Measurements from ENCODE around the gene CCDC24. TPM values are rescaled to one million over a fixed set of nuclear protein-coding genes. Genes with fewer than 3 reads are reported as not detected.

The CCDC24 gene
- polyA plus RNA-seq, 1 experiment = 2.0 TPM

DNA sequence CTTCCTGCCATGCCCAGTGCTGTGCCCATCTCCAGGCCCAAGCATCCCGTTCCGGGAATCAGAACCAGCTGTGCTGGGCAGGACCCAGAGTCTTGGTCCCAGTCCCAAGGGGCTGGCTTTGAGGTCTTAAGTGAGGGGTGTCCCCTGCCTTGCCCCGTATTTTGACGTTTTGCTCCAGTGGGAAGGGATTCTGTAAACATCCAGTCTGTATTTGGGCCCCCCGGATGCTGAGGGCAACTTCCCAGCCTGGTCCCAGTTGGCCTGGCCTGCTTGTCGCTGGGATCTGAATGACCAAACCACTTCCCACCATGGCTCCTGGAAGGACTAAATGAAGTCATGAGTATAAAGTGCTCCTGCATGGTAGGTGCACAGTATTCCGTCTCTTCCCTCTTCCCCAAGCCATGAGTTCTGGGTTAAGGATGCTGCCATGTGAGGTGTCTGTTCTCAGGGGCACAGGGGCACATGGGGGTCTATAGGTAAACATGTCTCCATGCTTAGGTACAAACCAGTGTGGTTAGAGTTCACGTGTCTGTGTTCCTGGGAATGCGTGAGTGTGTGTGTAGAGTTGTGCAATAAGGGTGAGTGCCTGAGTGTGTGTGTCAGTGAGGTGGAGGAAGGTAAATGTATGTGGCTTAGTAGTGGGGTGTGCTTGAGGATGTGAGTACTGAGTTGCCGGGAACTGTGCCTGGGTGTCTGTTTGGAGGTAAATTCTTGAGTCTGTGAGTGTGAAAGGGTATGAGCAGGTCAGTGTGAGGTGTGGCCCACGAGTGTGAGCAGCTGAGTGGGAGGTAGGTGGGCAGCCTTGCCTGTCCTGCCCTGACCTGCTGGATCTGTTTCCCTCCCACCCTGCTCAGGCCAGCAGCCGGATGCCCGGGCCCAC lies 10.9 kb upstream of the CCDC24 start:
- ChIA-PET POLR2A (no interaction called here), CTCF (interaction anchor here (0.7 to 1.3 kb wide), 2 partner anchors 9 to 45 kb away, joined by 3 read pairs; no protein-coding TSS in a partner anchor)
- TF ChIP-seq, protein P1, sequence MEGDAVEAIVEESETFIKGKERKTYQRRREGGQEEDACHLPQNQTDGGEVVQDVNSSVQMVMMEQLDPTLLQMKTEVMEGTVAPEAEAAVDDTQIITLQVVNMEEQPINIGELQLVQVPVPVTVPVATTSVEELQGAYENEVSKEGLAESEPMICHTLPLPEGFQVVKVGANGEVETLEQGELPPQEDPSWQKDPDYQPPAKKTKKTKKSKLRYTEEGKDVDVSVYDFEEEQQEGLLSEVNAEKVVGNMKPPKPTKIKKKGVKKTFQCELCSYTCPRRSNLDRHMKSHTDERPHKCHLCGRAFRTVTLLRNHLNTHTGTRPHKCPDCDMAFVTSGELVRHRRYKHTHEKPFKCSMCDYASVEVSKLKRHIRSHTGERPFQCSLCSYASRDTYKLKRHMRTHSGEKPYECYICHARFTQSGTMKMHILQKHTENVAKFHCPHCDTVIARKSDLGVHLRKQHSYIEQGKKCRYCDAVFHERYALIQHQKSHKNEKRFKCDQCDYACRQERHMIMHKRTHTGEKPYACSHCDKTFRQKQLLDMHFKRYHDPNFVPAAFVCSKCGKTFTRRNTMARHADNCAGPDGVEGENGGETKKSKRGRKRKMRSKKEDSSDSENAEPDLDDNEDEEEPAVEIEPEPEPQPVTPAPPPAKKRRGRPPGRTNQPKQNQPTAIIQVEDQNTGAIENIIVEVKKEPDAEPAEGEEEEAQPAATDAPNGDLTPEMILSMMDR (IDR thresholded peaks at IDR 0.05; ENCODE audit: insufficient read depth, low read depth, low read length) = no peak
- peak overlapping the region; percentile 68 for H3K4me3 ChIP-seq (ENCODE audit: low read depth, low read length)
- peaks cover 20% of the 10 kb centered on the region for H3K36me3 ChIP-seq (ENCODE audit: control insufficient read depth, insufficient read depth, low read length)
- no peaks in the 10 kb centered on the region for H3K27me3 ChIP-seq (ENCODE audit: control insufficient read depth, insufficient read depth, low read length)
- DNase-seq (ENCODE audit: low read depth) = no peak

DNA sequence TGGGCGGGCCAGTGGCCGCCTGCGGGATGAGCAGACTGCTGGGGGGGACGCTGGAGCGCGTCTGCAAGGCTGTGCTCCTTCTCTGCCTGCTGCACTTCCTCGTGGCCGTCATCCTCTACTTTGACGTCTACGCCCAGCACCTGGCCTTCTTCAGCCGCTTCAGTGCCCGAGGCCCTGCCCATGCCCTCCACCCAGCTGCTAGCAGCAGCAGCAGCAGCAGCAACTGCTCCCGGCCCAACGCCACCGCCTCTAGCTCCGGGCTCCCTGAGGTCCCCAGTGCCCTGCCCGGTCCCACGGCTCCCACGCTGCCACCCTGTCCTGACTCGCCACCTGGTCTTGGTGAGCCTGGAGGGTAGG lies 10.3 kb upstream of the CCDC24 start:
- no peaks in the 10 kb centered on the region for H3K27me3 ChIP-seq (ENCODE audit: control insufficient read depth, insufficient read depth, low read length)
- POLR2A ChIA-PET = no interaction called here
- TF ChIP-seq, protein P1 (IDR thresholded peaks at IDR 0.05; ENCODE audit: insufficient read depth, low read depth, low read length) = no peak
- no peak overlapping the region for H3K4me3 ChIP-seq (ENCODE audit: low read depth, low read length)
- no peak for DNase-seq (ENCODE audit: low read depth)
- CTCF ChIA-PET = no interaction called here
- H3K36me3 ChIP-seq (ENCODE audit: control insufficient read depth, insufficient read depth, low read length) = peaks cover 20% of the 10 kb centered on the region

DNA sequence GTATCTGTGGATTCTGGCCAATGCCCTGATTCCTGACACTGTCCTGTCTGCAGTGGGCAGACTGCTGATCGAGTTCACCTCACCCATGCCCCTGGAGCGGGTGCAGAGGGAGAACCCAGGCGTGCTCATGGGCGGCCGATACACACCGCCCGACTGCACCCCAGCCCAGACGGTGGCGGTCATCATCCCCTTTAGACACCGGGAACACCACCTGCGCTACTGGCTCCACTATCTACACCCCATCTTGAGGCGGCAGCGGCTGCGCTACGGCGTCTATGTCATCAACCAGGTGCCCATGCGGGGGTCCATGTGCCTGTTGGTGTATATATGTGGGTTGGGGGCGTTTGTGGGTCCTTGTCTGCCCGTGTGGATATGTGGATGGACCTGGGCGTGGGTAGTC lies 9.8 kb upstream of the CCDC24 start:
- ChIA-PET POLR2A (no interaction called here), CTCF (no interaction called here)
- H3K36me3 ChIP-seq (ENCODE audit: control insufficient read depth, insufficient read depth, low read length) = peaks cover 20% of the 10 kb centered on the region
- no peaks in the 10 kb centered on the region for H3K27me3 ChIP-seq (ENCODE audit: control insufficient read depth, insufficient read depth, low read length)
- no peak for DNase-seq (ENCODE audit: low read depth)
- TF ChIP-seq, protein P1 (IDR thresholded peaks at IDR 0.05; ENCODE audit: insufficient read depth, low read depth, low read length) = no peak
- no peak overlapping the region for H3K4me3 ChIP-seq (ENCODE audit: low read depth, low read length)

DNA sequence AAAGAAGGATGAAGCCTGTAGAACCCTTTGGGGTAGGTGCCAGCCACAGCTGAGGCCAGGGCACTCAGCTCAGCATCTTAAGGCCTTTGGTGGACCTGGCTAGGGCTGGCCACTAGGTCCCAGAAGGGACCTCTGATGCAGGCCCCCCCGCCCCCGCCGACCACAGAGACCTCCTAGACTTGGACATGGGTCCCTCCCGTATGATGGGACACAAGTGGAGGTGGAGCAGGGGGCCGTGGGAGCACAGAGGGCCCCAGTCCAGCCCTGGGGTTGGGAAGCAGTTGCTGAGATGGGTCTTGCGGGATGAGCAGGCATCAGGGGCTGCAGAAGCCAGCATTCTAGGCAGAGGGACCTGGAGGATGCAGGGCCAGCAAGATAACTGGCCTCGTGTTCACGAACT lies 9.2 kb upstream of the CCDC24 start:
- Histone ChIP-seq H3K27me3 (ENCODE audit: control insufficient read depth, insufficient read depth, low read length) (no peaks in the 10 kb centered on the region), H3K36me3 (ENCODE audit: control insufficient read depth, insufficient read depth, low read length) (peaks cover 17% of the 10 kb centered on the region), H3K4me3 (ENCODE audit: low read depth, low read length) (no peak overlapping the region)
- DNase-seq (ENCODE audit: low read depth) = no peak
- CTCF ChIA-PET = no interaction called here
- POLR2A ChIA-PET = no interaction called here
- TF ChIP-seq, protein P1 (IDR thresholded peaks at IDR 0.05; ENCODE audit: insufficient read depth, low read depth, low read length) = no peak

DNA sequence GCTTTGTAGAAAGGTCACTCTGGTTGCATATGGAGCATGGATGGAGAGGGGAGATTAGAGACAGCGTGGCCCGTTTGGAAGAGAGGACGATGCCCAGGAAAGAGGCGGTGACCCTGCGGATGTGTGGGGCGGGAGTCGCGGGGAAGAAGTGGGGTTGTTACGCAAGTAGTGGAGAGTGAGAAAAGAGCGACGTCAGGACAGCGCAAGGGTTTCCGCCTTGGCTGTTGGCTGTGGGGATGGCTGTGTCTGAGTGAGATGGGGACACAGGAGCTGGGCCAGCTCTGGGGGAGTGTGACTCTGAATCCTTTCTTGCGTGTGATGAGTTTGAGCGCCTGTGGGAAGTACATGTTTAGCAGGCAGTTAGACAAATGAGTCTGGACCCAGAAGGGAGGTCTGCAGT lies 8.6 kb upstream of the CCDC24 start:
- DNase-seq (ENCODE audit: low read depth) = no peak
- ChIA-PET CTCF (no interaction called here), POLR2A (no interaction called here)
- Histone ChIP-seq H3K36me3 (ENCODE audit: control insufficient read depth, insufficient read depth, low read length) (peaks cover 15% of the 10 kb centered on the region), H3K27me3 (ENCODE audit: control insufficient read depth, insufficient read depth, low read length) (no peaks in the 10 kb centered on the region), H3K4me3 (ENCODE audit: low read depth, low read length) (no peak overlapping the region)
- TF ChIP-seq, protein P1 (IDR thresholded peaks at IDR 0.05; ENCODE audit: insufficient read depth, low read depth, low read length) = no peak

Data from BJ (cell line).